Inflammatory macrophage (primary cell): ENCODE data around the gene THSD7B.
A peak's percentile ranks its signal among the peaks of the same experiment; 100 is the strongest.

Experiments
- DNase-seq, 2 donors: peaks; one replicate each; pipeline ENCODE4 v3.0.0-alpha.2; 2020 to 2022

Gene THSD7B

DNA sequence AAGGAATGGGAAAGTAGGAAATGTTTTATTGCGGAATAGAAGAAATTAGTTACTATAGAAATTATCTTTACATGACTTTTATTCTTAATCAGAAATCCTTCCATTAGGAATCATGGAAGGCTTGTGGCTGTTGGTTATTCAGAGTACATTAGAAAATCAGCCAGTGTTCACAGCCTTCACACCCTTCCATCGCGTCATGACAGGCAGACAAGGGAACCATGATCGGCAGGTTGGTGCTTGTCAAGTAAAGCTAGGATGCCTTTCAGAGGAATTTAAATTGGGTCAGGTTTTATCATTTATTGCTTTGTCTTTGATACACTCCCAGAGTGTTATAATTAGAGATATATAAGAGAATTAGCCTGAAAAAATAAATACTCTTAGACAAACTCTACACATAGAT lies 400.6 kb downstream of the THSD7B start:
- DNase-seq: no peak

DNA sequence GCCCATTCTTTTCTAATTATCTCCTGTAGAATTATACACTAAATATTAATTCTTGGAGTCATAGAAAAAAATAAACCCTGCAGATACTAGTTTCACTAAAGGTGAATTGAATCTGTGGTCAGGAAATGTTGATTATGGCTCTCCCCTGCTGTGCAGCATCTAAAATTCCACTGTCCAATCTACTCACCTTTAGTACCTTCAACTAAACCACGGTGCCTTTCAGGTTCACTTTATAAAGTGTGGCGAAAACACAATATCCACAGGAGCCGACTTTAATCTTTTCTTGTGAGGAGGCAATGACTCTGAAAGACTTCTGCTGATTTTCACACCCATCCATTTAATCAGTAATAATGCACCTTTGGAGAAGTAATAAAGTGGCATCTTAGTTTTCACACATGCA lies 402.3 kb downstream of the THSD7B start:
- DNase-seq: no peak

DNA sequence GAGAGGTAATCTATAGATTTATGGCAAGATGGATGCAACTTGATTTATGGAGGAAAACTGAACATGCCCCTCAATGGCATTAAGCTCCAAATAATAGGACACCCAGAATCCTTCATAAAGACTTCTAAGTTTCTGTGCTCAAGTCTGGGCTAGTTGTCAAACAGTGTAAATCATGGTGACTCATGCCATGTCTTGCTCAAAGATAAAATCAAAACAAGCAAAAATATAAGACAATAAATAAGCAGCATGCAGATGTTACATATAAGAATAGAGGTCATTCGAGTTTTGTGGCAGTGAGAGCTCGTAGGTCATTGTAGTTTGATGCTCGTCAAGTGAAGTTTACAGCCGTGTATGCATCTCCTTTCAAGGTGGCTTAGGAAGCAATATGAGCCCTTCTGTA lies 403.2 kb downstream of the THSD7B start:
- no peak for DNase-seq

DNA sequence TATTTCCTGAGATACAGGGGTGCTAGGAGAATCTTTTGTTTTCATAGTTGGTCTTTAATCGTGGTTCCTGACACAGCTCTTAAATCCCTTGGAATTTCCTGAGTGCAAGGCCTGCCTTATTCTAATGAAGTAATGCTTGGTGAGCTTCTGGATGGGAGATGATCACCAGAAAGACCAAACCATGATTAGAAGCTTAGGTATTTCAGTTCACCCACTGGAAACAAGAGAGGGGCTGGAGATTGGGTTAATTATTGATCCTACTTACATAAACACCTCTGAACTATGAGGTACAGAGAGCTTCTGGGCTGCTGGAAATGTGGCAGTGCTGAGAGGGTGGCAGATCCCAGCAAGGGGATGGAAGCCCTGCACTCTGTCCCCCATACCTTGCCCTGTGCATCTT lies 406.8 kb downstream of the THSD7B start:
- no peak for DNase-seq

DNA sequence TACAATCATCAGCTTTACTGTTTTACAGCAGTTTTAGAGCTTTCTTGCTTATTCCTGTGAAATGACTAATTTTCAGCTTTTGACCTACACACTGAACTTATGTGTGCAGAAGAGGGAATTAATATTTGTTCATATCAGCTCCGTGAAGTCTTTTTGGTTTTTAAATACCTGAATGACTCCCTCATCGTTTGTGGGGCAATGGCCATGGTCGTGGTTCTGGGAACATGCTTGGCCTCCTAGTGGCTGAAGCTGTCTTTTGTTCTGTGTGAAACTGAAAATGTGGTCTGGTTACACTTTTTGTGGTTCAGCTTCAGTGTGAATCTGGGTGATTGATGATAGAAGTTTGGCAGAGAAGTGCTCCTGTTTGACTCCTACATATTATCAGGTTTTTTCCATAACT lies 408.1 kb downstream of the THSD7B start:
- no peak for DNase-seq

DNA sequence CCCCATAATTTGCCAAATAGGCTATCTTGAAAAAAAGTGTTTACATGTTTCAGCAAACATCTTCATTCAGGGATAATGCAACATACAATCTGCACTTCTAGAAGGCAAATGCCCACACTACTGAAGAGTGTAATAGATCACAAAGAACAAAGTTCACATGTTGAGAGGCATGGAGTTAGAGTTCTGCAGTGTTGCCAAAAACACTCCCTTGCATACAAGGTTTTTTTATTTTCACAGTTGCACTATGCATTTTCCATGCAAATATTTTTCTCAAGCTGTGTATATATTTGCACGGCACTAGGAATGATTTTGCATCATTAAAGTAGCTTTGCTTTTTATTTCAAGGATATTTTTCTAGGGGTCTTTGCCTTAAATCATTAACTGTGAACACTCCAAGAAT lies 409.9 kb downstream of the THSD7B start:
- no peak for DNase-seq

DNA sequence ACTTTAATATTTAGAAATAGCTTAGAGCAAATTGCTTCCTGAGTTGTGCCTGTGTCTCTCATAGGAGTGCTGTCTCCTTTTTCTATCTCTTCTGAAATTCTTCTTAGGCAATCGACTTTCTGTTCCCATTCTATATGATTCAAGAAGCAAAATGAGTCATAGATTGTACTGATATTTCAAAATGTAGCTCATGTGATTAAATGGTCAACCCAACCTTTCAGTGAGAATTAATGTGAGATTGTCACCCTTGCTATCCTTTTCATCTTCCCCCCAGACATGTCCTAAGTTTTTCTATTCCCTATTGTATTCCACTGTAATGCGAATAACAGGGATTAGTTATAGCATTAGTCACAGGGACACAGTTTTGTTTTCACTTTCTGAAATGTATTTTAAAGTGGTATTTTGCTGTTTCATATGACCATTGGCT lies 413.6 kb downstream of the THSD7B start:
- DNase-seq: peak; percentile 53 to 90

DNA sequence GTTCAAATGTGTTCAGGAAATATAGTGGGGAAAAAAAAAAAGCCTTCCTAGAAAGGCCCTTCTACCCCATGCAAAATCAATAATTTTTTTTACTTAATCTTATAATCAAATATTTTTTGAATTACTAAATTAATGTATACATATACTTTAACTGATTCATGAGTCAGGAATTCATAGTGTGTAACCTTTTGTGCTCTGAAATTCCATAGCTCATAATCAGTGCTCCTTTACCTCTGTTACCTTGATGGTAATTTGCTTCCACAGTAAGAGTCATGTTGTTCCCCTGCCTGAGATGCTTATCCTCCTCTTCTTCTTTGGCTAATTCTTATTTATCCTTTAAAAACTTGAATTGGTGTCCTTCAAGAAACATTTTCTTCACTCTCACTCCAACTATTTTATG lies 414.2 kb downstream of the THSD7B start:
- DNase-seq: no peak

DNA sequence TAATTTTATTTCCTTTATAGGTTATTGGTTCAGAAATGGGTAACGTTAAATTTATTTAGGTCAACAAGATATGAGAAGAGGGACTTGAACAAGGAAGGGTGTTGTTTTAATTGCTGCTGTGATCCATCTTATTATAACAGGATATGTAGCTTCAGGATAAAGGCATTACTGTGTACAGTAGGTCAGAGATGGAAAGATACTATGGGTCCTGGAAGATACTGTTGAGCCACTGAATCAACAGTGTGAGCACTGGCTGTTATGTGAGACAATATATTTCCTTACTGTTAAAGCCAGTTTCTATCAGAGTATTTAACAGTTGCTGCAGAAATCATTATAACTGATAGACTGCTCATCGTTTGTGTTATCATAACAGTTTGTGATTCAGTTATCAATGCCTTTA lies 414.7 kb downstream of the THSD7B start:
- DNase-seq: no peak

DNA sequence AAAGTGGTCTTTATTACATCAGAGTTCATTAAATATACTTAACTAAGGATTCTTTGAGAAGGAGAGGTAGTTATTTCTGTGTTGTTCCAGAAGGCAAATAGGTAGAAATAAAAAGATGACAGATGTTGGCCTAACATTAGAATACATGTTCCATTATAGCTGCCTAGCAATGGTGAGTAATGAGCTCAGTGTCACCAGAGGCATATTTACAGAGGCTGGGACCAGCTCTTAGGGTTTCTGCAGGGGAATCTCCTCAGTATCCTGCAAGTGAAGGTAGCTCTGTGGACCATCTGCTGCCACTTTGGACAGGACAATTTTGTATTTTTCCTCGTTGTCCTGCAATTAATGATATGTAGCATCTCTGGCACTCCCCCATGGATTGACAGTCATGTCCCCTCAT lies 416.0 kb downstream of the THSD7B start:
- DNase-seq: no peak

DNA sequence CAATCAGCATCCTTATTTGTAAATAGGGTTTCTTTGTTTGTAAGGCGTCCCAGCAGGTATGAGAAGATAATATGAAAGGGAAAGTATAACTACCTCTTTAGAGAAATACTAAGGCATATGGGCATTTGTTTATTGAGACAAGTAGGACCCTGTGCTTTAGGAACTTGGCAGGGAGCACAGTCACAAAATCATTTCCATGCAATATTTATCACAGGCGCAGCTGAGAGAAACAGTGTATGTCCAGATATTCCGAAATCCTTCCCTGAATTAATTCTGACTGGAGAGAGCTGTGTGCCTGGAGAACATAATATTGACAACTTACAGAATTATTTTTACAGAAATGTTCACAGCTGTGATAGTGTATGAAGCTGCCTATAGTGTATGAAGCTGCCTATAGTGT lies 416.7 kb downstream of the THSD7B start:
- DNase-seq: no peak

DNA sequence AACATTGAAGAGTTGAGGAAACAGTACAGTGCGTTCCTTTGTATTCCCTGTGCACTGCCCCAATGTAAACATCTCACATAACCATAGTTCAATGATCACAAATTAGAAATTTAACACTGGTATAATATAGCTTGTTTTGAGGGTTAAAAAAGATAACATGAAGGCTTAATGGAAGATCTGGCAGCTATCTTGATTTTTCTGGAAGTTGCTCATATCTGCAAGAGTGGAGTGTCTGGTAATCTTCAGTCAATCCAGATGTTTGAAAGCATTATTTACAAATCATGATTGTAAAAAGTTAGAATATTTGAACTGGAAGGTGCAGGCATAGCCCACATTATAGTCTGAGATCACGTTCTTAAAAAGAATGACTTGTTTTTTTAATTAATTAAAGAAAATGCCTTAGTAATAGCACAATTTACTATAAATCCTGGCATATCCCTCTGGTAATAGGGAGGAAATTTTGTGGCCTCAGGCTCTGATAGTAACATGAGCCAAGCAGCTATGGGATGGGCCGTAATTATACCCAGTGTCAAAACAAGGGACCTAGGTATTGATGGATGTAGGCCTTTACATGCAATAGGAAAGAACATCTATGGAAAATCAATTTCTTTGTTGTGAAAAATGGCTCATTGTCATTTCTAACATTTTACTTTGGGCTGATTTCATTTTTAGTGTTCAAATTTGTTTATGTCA lies 418.0 kb downstream of the THSD7B start:
- DNase-seq: no peak

DNA sequence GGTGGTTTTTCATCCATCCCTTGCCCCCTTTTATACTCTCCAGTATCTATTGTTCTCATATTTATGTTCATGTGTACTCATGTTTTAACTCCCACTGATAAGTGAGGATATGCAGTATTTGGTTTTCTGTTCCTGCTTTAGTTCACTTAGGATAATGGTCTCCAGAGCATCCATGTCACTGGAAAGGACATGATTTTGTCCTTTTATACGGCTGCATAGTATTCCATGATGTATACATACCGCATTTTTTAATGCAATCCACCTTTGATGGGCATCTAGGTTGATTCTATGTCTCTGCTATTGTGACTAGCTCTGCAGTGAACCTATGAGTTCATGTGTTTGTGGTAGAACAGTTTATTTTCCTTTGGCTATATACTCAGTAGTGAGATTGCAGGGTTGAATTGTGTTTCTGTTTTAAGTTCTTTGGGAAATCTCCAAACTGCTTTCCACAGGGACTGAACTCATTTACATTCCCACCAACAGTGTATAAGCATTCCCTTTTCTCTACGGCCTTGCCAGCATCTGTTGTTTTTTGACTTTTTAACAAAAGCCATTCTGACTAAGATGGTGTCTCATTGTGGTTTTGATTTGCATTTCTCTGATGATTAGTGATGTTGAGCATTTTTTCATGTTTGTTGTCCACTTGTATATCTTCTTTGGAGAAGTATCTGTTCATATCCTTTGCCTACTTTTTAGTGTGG lies 420.2 kb downstream of the THSD7B start:
- no peak for DNase-seq

DNA sequence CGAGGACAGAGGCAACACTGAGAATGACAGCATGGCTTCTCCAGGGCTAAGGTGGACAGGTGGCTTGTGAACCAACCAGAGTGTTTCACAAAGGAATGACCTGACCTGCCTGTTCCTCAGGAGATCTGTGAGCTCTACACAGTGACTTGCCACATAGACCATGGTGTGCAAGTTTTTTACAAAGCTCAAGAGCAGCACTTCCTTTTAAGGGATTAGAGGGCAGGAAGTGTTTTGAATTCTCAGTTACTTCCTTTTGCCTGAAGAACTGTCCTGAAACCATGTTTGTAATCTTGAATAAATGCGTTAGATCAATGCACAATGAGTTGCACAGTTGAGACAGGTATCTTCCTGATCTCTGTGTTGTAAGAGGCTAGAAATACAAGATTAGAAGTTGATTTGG lies 421.9 kb downstream of the THSD7B start:
- DNase-seq: peak in 1 of 2 donors; percentile 8

DNA sequence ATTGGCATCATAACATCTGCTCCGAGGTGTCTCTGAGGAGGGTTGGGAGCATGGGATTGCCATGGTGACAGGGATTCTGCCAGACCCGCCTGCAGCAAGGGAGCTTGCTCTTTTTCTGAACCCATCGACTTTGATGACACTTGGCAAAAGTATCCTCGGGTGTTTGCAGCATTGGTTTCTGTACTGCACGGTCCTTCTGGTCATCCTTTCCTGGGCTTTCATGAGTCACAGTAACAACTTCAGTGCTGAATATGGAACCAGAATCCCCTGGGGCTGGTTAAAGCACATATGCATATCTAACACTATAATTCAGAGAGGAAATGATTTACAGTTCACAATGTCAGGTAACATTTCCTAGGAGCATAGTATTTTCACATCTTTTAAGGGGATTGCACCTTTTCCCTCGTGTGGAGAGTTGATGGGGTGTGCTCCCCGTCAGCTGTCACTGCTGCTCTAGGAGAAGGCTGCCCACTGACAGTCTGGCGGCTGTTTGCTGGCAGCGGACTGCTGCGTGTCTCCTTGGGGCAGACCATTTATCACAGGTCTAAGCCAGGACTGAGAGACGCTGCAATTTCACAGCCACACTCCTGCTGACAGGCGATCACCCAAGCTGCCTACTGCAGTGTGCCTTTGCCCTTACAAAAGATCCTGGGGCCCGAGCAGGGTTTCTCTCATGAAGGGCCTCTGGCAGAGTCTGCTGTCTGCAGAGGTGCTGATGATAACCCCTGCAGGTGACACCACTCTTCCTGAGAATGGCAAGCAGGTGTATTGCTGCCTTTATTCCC lies 425.3 kb downstream of the THSD7B start:
- DNase-seq: no peak

DNA sequence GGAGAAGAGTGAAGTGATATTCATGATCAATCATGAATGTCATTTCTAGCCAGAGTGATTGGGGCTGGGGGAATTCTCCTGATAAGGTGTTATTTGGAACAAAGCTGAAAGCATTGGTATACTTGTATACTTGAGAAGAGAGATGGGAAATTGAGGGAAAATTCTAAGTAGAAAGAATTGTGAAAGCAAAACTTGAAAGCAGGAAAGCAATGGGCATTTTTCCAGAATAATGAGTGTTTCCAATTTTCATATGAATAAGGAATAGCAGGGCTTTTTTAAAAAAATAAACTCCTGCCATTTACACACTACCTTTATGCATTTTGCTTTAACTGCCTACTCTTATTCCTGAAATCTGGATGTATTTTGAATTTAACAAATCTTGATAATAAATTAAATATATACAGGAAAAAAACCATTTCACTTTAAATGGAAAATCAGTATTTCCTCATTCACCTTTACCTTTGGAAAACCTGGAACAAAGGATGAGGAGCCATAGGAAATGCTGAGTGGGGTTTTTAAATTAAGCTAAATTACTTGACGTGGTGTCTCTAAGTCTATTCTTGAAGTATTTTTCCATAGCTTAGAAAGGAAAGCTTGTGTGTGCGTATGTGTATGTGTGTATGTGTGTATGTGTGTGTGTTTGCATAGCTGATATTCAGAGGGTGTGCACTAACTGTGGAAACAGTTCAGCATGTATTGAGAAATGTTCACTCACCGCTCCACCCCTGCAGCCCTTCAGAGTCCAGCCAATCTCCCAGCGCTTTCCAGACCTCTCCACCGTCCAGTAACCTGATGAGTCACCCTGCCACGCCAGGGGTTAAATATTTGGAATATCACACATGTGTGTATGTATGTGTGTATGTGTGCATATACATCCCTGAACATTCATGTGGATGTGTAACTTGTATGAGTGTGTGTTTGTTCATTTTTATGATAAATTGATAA lies 427.3 kb downstream of the THSD7B start:
- no peak for DNase-seq

DNA sequence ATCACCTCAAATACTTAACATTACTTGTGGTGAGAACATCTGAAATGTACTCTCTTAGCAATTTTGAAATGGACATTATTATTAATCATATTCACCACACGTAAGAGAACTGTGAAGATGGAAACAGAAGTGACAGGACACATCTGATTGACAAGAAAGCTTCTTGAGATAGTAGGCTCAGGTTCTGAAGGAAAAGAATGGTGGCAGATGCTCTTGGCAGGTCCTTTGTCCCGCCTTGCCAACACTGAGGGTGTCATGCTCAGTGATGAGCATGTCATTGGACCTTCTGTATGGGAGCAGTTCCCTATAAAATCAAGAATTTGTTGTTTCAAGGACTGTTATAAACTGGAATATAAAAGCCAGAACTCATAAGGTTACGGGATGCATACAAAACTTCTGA lies 428.1 kb downstream of the THSD7B start:
- no peak for DNase-seq

DNA sequence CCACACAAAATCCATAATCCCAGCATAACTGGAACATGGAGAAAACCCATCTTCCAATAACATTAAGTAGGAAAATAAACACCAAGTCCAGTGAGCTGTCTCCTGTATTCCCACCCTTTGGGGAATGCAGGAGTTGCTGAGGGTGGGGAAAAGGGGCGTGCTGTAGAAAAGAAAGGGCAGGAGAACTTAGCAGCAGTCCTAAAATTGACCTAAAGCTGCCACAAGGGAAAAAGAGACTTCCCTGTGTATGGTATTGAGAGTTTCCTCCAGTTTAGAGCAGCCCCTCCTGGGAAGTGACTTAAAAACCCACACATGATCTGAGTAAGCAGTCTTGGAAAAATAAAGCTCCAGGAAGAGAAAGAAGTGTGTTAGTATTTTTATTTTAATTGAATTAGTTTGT lies 428.8 kb downstream of the THSD7B start:
- no peak for DNase-seq

DNA sequence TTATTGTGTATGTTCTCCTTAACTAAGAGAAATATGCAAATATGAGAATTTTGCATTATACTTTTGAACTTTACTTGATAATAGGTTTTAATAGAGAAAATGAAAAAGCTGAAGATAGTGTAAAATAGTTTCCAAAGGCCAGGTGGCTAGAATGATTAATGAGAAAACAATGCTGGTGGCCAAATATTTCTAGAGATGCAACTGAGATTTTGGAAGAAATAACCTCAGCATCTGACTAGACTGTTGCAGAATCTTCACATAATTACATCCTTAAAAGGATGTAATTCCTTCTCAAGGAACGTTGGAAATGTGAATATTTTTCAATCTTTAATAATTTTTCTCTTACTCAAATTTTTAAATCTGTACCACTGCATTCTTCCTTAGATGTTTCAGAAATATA lies 434.4 kb downstream of the THSD7B start:
- DNase-seq: no peak

DNA sequence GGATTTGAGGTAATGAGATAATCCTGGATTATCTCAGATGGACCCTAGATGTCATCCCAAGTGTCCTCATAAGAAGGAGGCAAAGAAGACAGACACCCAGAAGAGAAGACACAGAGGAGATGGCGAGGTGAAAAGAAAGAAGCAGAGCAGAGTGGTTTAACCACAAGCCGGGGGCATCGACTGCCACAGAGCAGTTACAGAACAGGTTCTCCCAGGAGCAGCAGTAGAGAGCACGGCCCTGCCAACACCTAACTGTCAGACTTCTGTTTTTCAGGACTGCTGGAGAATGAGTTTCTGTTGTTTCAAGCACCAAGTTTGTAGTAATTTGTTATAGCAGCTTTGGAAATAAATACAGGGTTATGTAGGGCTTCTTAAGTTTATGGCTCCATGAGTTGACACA lies 437.0 kb downstream of the THSD7B start:
- no peak for DNase-seq

DNA sequence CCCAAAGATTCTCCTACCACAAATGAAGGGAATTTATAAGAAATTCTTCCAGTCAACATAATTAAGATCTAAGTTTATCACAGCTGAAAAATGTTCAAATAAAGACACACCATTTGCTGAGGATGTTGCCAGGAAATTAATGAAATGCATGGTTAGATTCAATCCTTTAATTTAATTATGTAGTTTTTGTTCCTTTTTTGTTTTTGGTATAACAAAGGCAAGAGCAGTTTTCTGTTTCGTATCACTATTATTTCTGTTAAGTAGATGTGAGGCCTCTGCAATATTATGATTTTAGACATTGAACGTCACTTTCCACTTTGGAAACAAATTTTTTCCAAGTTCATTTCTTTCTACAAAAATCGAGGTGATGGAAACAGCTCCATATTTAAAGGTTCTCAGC lies 440.0 kb downstream of the THSD7B start:
- DNase-seq: no peak

DNA sequence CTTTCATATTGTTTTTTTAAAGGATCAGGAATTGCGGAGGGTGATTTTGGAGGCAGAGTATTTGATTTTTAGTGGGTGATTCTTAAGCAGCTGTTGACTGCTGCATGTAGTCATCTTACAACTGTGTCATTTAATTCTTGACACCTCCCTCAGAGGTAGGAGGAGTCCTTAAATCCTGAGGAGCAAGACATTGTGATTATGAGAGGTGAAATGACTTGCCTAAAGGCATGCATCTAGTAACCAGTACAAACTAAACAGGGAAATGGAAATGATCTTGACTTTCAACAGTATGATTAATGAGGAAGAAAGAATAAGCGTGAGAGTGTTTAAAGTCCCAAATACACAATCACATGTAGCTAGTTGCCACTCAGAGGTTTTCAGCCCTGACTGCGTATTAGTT lies 440.7 kb downstream of the THSD7B start:
- no peak for DNase-seq

DNA sequence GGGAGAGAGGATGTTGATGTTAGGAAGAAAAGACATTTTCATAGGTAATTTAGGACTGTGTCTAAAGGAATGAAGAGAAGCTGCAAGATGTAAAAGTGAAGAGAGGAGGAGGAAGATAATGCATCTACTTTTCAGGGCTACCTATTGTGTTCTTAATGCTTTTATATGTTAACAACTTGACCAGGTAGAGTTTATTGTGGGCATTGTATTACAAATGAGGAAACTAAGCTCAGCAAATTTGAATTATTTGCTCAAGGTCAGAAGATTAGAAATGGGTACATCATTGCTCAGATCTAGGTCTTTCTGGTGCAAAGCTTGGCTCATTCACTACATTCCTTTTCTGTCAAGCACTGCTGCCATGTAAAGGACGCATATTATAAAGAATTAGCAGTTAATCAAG lies 441.7 kb downstream of the THSD7B start:
- no peak for DNase-seq
